Hematopoietic multipotent progenitor cell (in vitro differentiated cells): ENCODE measurements around the gene WDR35. TPM values are rescaled to one million over a fixed set of nuclear protein-coding genes. Genes with fewer than 3 reads are reported as not detected.
"Not testable (repeated sequence)": the region's sequence is repeated elsewhere in the genome, so short reads cannot be mapped to it uniquely, and the experiment has no call there.

ENCODE experiments used
- DNase-seq, 3 donors: peaks; one replicate each; pipeline ENCODE4 v3.0.0-alpha.2; 2011 to 2015; ENCODE audit warnings: low read depth in 2 of 3, low spot score in 2 of 3
- total RNA-seq: library from RNA; depleted of rRNA; stranded (reverse); fragments of >200 nt; gene quantifications from one replicate; pipeline ENCODE4 v1.2.3, GENCODE V29; 2012

The WDR35 gene
- total RNA-seq, 1 donor = 9.2 TPM

GRCh38 chr2:19943189-19943588 is 46.7 kb downstream of the WDR35 start:
- no peak for DNase-seq

- no peak for DNase-seq
Observed at GRCh38 chr2:19942199-19942598, 47.7 kb downstream of the WDR35 start.

GRCh38 chr2:19937004-19937403 is 52.9 kb downstream of the WDR35 start:
- no peak for DNase-seq

GRCh38 chr2:19936203-19936602 is 53.7 kb downstream of the WDR35 start:
- no peak for DNase-seq

GRCh38 chr2:19933351-19933981 is 56.4 kb downstream of the WDR35 start:
- no peak for DNase-seq

- no peak for DNase-seq
Observed at GRCh38 chr2:19932928-19933327, 57.0 kb downstream of the WDR35 start.

- DNase-seq = no peak
Observed at GRCh38 chr2:19929226-19929625, 60.7 kb downstream of the WDR35 start.

GRCh38 chr2:19927816-19928215 is 62.1 kb downstream of the WDR35 start:
- peak in 1 of 3 donors; percentile 17 for DNase-seq

GRCh38 chr2:19924526-19924925 is 65.4 kb downstream of the WDR35 start:
- not testable (repeated sequence) for DNase-seq

- DNase-seq = not testable (repeated sequence)
Observed at GRCh38 chr2:19922188-19922587, 67.7 kb downstream of the WDR35 start.

GRCh38 chr2:19916385-19916950 is 73.4 kb downstream of the WDR35 start:
- DNase-seq = no peak

GRCh38 chr2:19914266-19914975 is 75.5 kb downstream of the WDR35 start:
- no peak for DNase-seq

- no peak for DNase-seq
Observed at GRCh38 chr2:19911808-19912509, 77.9 kb downstream of the WDR35 start.

GRCh38 chr2:19902216-19902740 is 87.6 kb downstream of the WDR35 start:
- DNase-seq = peak in 1 of 3 donors; percentile 35

GRCh38 chr2:19901442-19902215 is 88.3 kb downstream of the WDR35 start, which contains the start of gene TTC32:
Gene TTC32 (minus strand): TSS chr2:19901983. CDS start chr2:19901854, 129 bp downstream.
- peak; percentile 94 to 97 (median 96) for DNase-seq

GRCh38 chr2:19900931-19901441 is 88.9 kb downstream of the WDR35 start:
- peak in 2 of 3 donors; percentile 18 to 45 for DNase-seq

- peak in 1 of 3 donors; percentile 32 for DNase-seq
Observed at GRCh38 chr2:19899985-19900930, 89.6 kb downstream of the WDR35 start.

- no peak for DNase-seq
Observed at GRCh38 chr2:19898592-19899329, 91.1 kb downstream of the WDR35 start.
